NK-92 (cell line): Measurements from ENCODE around the gene AHNAK2.
"Not testable (repeated sequence)": the region's sequence is repeated elsewhere in the genome, so short reads cannot be mapped to it uniquely, and the experiment has no call there.

Experiments used
- DNase-seq: peaks from one replicate; lab custom pipeline; 2025; ENCODE audit not compliant: unreplicated experiment; lab: John Stamatoyannopoulos, UW

The AHNAK2 gene

DNA sequence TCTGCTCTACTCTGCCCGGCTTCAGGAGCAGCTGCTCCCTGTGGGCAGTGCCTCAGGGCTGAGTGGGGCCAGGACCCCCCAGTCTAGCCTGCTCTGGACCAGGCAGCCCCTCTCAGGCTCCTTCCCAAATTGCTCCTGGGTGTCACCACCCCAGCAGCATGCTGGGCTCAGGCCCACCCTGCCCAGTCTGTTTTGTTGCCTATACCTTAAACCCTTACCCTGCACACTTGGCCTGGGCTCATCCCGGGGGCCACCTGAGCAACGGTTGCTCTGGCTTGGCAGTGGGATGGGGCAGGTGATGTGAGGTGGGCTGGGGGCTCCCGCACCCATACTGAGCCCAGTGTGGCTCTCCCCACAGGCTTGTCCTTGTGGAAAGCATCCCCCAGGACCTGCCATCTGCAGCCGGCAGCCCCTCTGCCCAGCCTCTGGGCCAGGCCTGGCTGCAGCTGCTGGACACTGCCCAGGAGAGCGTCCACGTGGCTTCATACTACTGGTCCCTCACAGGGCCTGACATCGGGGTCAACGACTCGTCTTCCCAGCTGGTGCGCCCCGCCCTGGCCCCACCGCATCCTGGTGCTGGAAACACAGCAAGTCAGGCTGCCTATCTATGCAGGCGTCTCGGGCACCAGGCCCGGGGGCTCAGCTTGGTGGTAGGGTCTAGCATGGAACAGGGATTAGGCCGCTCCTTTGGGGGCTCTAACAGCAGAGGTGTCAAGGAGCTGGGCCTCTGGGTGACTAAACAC lies 49.6 kb downstream of the AHNAK2 start:
- DNase-seq = no peak

DNA sequence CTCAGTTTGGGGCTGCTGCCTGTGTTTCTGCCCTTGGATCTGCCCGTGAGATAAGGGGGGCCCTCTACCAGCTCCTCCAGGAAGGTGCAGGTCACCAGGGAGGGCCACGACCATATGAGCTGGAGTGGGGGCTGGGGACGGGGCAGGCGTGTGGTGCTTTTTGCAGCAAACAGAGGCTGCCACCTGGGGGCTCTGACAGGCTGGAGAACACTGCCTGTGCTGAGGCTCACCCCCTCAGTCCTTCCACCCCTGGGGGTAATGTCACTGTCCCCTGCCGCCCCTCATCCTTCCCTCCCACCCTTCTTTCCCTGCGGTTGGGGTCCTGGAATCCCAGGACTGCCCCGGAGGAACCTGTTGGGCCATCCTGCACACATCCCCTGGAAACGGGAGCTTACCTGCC lies 50.3 kb downstream of the AHNAK2 start:
- no peak for DNase-seq

DNA sequence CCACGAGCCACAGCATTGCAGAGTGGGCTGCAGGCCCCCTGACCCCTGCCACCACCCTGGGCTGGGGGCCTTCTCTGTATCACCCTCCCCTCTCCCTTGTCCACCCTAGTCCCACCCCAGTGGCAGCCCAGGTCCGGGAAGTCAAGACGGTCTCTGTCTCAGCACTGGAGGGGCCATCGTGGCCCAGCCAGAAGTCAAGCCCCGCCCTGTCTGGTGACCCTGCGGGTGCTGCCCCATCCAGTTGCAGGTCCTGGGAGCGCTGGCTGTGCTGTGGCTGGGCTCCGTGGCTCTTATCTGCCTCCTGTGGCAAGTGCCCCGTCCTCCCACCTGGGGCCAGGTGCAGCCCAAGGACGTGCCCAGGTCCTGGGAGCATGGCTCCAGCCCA lies 50.8 kb downstream of the AHNAK2 start:
- DNase-seq = no peak

GRCh38 chr14:104926619-104927431 lies 51.3 kb downstream of the AHNAK2 start:
- no peak for DNase-seq

- DNase-seq = no peak
These were observed 52.1 kb downstream of the AHNAK2 start for GRCh38 chr14:104925855-104926609.

GRCh38 chr14:104925214-104925854 lies 52.8 kb downstream of the AHNAK2 start:
- no peak for DNase-seq

DNA sequence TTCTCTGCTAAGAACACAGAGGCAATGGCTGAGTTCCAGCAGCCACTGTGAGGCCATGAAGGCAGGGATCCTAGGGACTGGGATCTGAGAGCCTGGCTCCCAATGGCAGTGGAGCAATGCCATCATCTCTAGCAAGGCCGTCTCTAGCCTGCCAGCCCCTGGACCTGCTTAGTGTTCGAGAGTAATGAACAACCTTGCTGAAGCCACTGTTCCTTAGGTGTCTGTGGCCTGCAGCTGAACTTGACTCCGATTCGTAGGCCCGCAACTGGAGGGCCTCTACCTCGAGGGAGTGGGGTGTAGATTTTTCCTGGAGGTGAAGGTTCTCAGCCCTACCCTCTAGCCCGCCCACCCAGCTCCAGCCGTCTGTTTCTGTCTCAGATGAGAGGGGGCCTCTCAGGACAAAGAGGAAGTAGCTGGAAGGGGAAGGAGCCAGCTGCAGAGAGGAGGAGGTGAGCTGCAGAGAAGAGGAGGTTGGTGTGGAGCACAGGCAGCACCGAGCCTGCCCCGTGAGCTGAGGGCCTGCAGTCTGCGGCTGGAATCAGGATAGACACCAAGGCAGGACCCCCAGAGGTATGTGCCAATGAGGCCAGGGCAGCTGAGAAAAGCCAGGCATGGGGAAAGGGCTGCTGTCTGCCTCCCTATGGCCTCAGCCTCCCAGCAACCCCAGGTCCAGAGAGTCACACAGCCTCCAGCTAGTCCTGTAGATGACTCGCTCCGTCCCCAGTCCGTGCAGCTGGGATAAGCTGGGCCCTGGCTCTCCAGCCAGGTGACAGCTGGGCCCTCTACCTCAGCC lies 53.6 kb downstream of the AHNAK2 start, which contains the start of gene PLD4:
TSS of gene PLD4 (plus strand) at position 459 of the 793 bp plus-strand sequence. CDS start 2,262 bp downstream, outside the sequence.
- DNase-seq = no peak

- DNase-seq = no peak
These were observed 54.3 kb downstream of the AHNAK2 start for GRCh38 chr14:104923640-104924420.

- no peak for DNase-seq
These were observed 58.2 kb downstream of the AHNAK2 start for GRCh38 chr14:104919993-104920315.

DNA sequence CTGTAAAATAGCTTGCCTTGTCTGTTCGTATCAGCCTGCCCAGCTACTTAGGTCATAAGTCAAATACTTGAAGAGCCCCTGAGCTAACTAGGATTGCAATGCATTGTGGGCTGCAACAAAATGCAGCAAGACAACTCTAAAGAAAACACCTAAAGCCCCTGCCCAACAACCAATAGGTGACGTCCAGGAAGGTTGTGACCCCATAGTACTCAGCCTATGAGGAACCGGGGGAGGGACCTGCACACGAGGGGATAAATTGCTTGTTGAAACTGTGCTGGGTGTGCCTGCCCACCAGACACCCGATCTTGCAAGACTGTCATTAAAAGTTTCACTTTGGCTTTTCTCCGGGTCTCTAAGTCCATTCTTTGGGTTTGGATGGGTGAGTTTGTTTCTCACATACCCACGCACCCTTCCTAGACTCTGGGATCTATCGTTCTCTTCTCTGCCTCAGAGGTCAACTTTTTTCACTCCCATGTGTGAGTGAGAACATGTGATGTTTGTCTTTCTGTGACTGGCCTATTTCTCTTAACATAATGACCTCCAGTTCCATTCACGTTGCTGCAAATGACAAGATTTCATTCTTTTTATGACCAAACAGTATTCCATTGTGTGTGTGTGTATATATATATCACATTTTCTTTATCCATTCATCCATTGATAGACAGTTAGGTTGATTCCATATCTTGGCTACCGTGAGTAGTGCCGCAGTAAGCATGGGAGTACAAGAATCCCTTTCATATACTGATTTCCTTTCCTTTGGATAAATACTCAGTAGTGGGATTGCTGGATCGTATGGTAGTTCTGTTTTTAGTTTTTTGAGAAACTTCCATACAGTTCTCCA lies 58.8 kb downstream of the AHNAK2 start:
- DNase-seq = not testable (repeated sequence)

DNA sequence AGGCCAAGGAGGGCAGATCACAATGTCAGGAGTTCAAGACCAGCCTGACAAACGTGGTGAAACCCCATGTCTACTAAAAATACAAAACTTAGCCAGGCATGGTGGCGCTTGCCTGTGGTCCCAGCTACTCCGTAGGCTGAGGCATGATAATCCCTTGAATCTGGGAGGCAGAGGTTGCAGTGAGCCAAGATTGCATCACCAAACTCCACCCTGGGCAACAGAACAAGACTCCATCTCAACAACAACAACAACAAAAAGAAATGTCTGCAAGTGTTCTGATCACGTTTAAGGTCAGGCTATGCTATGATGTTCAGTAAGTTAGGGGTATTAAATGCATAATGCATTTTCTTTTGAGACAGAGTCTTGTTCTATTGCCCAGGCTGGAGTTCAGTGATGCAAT lies 60.2 kb downstream of the AHNAK2 start:
- no peak for DNase-seq

GRCh38 chr14:104917116-104917515 lies 61.1 kb downstream of the AHNAK2 start:
- no peak for DNase-seq

DNA sequence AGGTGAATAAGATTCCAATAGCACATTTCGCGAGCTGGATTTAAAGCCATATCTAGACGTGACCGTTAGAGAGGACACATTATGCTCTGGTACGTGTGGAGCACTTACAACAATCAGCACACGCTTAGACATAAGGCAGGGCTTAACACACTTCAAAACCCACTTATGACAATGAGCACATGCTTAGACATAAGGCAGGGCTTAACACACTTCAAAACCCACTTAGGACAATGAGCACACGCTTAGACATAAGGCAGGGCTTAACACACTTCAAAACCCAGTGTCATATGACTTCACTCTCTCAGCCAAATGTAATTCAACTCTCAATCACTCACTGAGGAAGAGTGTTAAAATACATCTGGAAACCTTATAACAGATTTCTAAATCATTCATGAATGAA lies 64.7 kb downstream of the AHNAK2 start:
- no peak for DNase-seq

DNA sequence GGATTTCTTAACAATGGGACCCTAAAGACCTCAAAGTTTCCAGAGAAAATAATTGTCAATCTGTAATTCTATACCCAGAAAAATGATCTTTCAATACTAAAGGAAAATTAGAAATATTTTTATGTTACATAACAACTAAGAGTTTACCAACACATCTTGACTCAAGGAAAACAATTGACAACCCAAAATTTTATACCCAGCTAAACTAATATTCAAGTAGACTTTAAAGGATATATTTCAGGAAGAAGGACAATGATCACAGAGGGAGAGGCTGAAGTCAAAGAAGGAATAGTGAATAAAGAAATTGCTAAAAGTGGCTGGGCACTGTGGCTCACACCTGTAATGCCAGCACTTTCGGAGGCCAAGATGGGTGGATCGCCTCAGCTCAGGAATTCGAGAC lies 66.1 kb downstream of the AHNAK2 start:
- no peak for DNase-seq

- DNase-seq = no peak
These were observed 69.9 kb downstream of the AHNAK2 start for GRCh38 chr14:104908303-104908702.

DNA sequence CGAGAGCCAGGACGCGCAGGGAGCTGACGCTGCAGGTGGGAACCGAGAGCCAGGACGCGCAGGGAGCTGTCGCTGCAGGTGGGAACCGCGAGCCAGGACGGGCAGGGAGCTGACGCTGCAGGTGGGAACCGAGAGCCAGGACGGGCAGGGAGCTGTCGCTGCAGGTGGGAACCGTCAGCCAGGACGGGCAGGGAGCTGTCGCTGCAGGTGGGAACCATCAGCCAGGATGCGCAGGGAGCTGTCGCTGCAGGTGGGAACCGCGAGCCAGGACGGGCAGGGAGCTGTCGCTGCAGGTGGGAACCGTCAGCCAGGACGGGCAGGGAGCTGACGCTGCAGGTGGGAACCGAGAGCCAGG lies 72.6 kb downstream of the AHNAK2 start:
- not testable (repeated sequence) for DNase-seq

DNA sequence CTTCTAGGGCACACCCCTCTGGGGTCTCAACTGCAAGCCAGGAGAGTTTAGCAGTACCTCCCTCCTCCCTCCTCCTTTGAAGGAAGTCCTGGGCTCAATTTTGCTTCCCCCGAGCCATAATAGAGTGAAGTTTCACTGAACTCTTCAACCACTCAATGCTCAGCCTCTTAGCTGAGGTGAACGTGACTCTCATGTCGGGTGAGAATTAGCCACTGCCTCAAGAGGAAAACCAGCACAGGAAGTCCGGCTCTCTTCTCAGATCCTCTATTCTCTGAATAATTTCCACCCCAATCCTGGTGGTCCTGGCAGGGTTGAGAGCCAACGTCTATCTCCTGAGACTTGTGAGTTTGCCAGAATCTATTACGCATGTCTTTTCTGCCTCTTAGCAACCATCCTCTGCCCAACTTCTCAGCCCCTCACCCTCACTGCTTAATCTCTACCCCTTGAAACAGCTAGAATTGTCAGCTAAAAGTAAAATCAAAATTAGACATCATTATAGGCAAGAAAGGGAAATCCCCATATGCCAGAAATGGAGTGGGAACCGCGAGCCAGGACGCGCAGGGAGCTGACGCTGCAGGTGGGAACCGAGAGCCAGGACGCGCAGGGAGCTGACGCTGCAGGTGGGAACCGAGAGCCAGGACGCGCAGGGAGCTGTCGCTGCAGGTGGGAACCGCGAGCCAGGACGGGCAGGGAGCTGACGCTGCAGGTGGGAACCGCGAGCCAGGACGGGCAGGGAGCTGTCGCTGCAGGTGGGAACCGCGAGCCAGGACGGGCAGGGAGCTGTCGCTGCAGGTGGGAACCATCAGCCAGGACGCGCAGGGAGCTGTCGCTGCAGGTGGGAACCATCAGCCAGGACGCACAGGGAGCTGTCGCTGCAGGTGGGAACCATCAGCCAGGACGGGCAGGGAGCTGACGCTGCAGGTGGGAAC lies 73.3 kb downstream of the AHNAK2 start:
- not testable (repeated sequence) for DNase-seq

- no peak for DNase-seq
These were observed 74.2 kb downstream of the AHNAK2 start for GRCh38 chr14:104903990-104904389.
